GM12891 (cell line): Measurements from ENCODE around the gene BAHD1.

ENCODE experiments used
- DNase-seq: peaks from one replicate; pipeline ENCODE4 v3.0.0; 2011; ENCODE audit warnings: low spot score; ENCODE audit not compliant: insufficient read length
- FAIRE-seq: peaks from 2 replicates; lab custom pipeline; 2011; peaks lifted over from hg19 to GRCh38; lab: Jason Lieb, UNC
- PAX5 ChIP-seq: IDR thresholded peaks from 2 replicates; pipeline ENCODE4 v1.6.1; 2011; ENCODE audit warnings: low read length, moderate library complexity, mild to moderate bottlenecking; ENCODE audit not compliant: insufficient read depth, severe bottlenecking
- POLR2A ChIP-seq: IDR thresholded peaks from 2 replicates; pipeline ENCODE4 v1.6.1; 2011; ENCODE audit warnings: low read depth, low read length, control low read depth
- POLR2AphosphoS5 ChIP-seq: IDR thresholded peaks from 2 replicates; pipeline ENCODE4 v1.6.1; 2011; ENCODE audit warnings: low read depth, low read length, control low read depth
- POU2F2 ChIP-seq: IDR thresholded peaks from 2 replicates; pipeline ENCODE4 v1.6.1; 2011; ENCODE audit warnings: low read depth, mild to moderate bottlenecking, control low read depth, low read length, moderate library complexity
- SPI1 ChIP-seq: IDR thresholded peaks from 2 replicates; pipeline ENCODE4 v1.6.1; 2011; ENCODE audit warnings: low read depth, low read length, control low read depth
- TAF1 ChIP-seq: IDR thresholded peaks from 2 replicates; pipeline ENCODE4 v1.6.1; 2011; ENCODE audit warnings: low read depth, low read length, control low read depth

BAHD1 gene

DNA sequence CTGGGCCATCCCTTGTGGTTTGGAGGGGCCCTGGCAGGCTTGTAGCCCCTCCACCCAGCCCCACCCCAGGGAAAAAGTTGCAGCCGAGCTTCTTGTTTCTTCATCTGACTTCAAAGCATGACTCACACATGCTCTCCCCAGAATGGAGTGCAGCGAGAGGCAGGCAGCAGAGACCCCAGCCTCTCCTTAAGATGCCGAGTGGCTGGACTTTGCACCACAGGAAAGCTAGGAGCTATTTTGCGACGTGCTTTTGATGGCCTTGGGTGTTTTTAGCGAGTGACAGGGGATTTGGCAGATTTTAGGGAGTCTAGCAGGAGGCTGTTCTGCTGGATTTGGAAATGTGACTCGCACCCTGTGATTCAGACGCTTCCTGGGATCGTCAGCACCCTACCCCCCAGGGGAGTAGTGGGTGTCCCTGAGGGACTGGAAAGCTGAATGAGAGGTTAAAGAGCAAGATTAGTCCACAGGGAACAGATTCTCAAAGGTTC is 14.2 kb downstream of the BAHD1 start:
- no peak for DNase-seq
- no peak for FAIRE-seq

DNA sequence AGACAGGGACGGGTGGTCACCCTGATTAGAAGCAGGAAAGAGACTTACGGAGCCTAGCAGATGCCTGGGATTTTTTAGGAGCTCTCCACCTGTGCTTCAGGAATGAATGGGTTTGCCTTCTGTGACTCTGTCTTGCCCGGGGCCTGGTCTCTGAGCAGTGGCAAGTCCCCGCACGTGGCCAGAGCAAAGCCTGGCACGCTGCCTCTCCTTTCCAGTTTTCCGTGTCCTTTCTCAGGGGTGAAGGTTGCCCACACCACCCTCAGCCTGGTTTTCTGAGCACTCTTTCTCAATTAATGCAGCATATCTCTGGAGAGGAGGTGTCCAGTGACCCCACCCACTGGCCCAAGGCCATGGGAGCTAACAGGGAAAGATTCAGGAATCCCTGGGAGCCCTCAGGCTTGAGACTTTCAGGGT is 15.6 kb downstream of the BAHD1 start:
- TF ChIP-seq POU2F2 (no peak), TAF1 (no peak), POLR2A (no peak), PAX5 (no peak), POLR2AphosphoS5 (no peak), SPI1 (no peak)
- FAIRE-seq (no peak), DNase-seq (no peak)

More for the DNA sequence above, 14.2 kb downstream of the BAHD1 start:
- TF ChIP-seq TAF1 = no peak
- no peak for TF ChIP-seq POLR2A
- no peak for TF ChIP-seq SPI1
- no peak for TF ChIP-seq PAX5
- no peak for TF ChIP-seq POLR2AphosphoS5
- no peak for TF ChIP-seq POU2F2

DNA sequence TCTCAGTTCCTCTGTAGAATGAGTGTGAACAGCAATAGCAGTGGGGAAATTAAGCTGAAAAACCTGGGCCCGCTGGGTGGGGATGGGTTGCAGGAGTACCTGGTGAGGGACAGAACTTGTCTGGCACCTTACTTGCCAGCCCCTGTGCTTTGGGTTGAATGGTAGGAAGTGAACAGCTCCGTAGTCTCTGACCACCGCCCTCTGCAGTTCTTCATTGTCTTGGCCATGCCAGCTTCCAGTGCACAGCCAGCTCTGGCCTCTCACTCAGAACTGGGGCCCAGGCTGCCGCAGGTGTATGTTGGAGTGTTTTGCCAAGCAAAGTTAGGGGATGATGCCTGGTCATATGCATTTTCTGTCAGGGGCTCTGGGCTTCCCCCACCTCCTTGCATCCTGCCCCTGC is 16.0 kb downstream of the BAHD1 start:
- TF ChIP-seq PAX5 = no peak
- peak; percentile 33; the same call in 1 of the 2 replicates for TF ChIP-seq SPI1
- TF ChIP-seq POLR2AphosphoS5 = no peak
- no peak for TF ChIP-seq POU2F2
- TF ChIP-seq TAF1 = no peak
- TF ChIP-seq POLR2A = no peak
- DNase-seq (no peak), FAIRE-seq (no peak)

DNA sequence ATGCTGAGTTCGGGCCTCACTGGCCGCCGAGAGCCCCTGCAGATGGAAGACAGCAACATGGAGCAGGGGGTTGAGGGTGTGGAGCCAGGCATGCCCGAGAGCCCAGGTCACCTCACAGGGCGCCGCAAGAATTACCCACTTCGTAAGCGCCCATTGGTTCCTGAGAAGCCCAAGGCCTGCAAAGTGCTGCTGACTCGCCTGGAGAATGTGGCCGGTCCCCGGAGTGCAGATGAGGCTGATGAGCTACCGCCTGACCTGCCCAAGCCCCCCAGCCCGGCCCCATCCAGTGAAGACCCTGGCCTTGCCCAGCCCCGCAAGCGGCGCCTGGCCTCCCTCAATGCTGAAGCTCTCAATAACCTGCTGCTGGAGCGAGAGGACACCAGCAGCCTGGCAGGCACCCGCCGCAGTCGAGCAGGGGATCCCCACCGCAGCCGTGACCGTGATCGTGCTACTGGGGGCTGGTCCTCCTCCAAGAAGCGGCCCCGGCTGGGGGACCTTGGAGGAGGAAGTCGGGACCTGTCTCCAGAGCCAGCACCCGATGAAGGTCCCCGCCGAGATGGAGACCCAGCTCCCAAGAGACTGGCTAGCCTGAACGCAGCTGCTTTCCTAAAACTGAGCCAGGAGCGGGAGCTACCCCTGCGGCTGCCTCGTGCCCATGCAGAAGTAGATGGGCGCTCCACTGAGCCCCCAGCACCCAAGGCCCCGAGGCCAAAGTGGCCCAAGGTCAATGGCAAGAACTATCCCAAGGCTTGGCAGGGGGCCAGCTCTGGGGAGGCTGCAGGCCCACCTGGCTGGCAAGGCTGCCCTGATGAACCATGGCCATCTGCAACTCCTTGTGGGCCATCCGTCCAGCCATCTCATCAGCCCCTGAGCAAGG is 18.0 kb downstream of the BAHD1 start:
- TF ChIP-seq PAX5 (no peak), TAF1 (no peak), SPI1 (no peak), POU2F2 (no peak), POLR2AphosphoS5 (no peak), POLR2A (no peak)
- FAIRE-seq = no peak
- DNase-seq = no peak

DNA sequence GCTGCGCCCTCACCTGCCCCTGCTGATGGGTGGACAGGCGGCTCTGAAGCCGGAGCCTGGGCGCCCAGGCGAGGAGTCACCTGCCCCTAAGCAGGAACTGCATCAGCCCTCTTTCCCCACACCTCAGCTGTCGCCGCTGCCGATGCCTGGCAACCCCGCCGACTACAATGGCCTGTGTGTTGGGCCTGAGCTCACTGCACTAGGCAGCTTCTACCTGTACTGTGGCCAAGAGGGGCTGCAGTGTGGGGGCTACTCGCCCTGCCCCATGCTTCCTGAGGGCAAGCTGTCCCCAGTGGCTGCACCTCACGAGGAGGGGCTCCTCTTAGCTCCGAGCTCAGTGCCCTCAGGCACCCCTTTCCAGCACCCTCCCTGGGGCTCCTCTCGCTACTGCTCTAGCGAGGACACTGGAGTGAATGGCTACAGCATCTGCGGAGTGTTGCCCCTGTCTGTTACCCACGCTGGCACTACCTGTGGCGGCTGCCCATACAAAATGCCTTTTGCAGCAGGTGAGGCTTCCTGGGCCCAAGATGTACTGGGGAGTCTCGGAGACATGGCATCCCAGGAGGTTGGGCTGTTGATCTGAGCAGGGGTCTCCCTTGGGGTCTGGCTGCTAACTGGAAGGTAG is 18.8 kb downstream of the BAHD1 start:
- no peak for TF ChIP-seq SPI1
- TF ChIP-seq POLR2AphosphoS5 = no peak
- no peak for TF ChIP-seq PAX5
- no peak for TF ChIP-seq TAF1
- no peak for FAIRE-seq
- no peak for DNase-seq

DNA sequence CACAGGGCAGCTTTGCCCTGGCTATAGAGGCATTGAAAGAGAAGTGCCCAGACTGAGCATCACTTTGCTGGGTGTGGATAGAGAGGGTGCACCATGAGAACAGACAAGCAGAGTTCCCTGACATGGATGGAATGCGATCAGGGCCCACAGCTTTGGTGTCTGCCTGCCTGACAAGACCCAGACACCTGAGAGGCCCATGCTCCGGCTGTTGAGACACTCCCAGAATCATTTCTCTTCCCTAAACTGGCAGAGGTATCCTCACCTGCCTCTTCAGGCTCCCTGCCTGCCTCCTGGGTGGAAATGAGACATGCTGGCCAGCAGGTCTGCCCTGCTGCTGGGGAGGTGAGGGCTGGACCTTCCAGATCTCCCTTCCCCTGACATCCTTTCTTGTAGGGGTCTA is 19.7 kb downstream of the BAHD1 start:
- FAIRE-seq = no peak

DNA sequence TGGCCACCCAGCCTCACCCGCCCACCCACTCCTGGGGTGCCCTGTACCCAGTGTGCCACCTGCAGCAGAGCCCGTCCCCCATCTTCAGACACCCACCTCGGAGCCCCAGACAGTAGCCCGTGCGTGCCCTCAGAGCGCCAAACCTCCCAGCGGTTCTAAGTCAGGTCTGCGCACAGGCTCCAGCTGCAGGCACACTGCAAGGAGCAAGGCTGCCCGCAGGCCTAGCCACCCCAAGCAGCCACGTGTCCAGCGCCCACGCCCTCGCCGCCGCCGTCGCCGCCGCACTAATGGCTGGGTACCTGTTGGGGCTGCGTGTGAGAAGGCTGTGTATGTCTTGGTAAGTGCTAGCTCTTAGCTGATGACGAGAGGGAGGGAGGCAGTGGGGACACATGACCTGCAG is 21.2 kb downstream of the BAHD1 start:
- FAIRE-seq (no peak), DNase-seq (no peak)
- no peak for TF ChIP-seq TAF1
- TF ChIP-seq POLR2A = no peak
- TF ChIP-seq POU2F2 = no peak
- TF ChIP-seq PAX5 = no peak
- no peak for TF ChIP-seq SPI1
- no peak for TF ChIP-seq POLR2AphosphoS5

More for the DNA sequence above, 19.7 kb downstream of the BAHD1 start:
- no peak for DNase-seq
- TF ChIP-seq POLR2A = no peak
- no peak for TF ChIP-seq PAX5
- no peak for TF ChIP-seq POU2F2
- TF ChIP-seq TAF1 = no peak
- no peak for TF ChIP-seq POLR2AphosphoS5
- TF ChIP-seq SPI1 = no peak

DNA sequence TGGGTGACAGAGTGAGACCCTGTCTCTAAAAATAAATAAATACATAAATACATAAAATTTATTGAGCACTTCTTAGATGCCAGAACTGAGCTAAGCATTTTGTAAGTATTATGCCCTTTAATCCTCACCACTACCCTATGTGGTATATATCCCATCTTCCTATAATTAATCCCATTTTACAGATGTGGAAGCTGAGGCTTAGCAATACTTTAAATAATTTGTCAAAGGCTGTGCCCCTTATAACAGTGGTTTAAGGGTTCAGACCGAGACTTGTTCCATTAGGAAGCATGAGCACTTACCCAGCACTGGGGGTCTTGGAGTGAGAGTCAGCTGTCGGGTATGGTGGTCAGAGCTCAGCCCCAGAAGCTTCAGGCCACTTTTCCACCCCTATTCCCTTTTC is 22.5 kb downstream of the BAHD1 start:
- no peak for TF ChIP-seq PAX5
- TF ChIP-seq TAF1 = no peak
- TF ChIP-seq POLR2AphosphoS5 = no peak
- no peak for TF ChIP-seq POLR2A
- no peak for TF ChIP-seq POU2F2
- no peak for TF ChIP-seq SPI1
- FAIRE-seq (no peak), DNase-seq (no peak)

DNA sequence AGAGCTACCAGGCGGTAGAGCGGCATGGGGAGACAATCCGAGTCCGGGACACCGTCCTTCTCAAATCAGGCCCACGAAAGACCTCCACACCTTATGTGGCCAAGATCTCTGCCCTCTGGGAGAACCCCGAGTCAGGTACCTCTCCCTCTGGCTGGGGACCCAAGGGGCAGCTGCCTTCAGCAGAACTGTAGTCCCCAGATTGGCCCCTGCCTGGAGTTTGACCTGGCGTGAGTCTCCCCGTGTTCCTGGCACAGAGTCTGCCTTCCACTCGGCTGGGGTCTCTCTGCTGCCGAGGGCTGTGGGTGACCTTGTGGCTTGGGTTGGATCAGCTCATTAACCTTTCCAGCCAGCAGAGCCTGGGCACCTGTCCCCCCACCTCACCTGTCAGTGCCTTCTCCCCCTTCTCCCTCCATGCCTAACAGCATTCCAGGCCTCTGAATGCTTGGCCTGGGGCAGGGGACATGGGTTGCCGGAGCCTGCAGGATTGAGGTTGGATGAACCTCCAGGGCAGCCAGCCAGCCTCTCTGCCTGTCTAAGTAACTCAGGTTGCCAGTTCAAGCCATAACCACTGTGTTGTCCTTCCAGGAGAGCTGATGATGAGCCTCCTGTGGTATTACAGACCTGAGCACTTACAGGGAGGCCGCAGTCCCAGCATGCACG is 23.3 kb downstream of the BAHD1 start:
- DNase-seq (no peak), FAIRE-seq (no peak)
- no peak for TF ChIP-seq POLR2A
